ENCODE measurements around the gene WDR7.

Gene WDR7

GRCh38 chr18:57051021-57051656 lies 400.0 kb downstream of the WDR7 start:
- DNase-seq = no peak

GRCh38 chr18:57051657-57052044 lies 400.5 kb downstream of the WDR7 start:
- no peak for DNase-seq

GRCh38 chr18:57052173-57052572 lies 401.0 kb downstream of the WDR7 start:
- DNase-seq = no peak

- DNase-seq = no peak
Observed at GRCh38 chr18:57052759-57053158, 401.6 kb downstream of the WDR7 start.

- DNase-seq = no peak
Observed at GRCh38 chr18:57054891-57055290, 403.7 kb downstream of the WDR7 start.

GRCh38 chr18:57057890-57058289 lies 406.7 kb downstream of the WDR7 start:
- no peak for DNase-seq

GRCh38 chr18:57058734-57059133 lies 407.6 kb downstream of the WDR7 start:
- no peak for DNase-seq

- DNase-seq = no peak
Observed at GRCh38 chr18:57059366-57059765, 408.2 kb downstream of the WDR7 start.

GRCh38 chr18:57060814-57061213 lies 409.7 kb downstream of the WDR7 start:
- DNase-seq = no peak

GRCh38 chr18:57062178-57062577 lies 411.0 kb downstream of the WDR7 start:
- DNase-seq = no peak

GRCh38 chr18:57062844-57063243 lies 411.7 kb downstream of the WDR7 start:
- DNase-seq = peak in 2 of 14 donors; percentile 18 to 79

GRCh38 chr18:57063601-57064103 lies 412.5 kb downstream of the WDR7 start:
- peak in 1 of 14 donors; percentile 12 for DNase-seq

- no peak for DNase-seq
Observed at GRCh38 chr18:57073501-57074187, 422.5 kb downstream of the WDR7 start.

GRCh38 chr18:57075716-57076400 lies 424.7 kb downstream of the WDR7 start:
- DNase-seq = no peak

GRCh38 chr18:57077005-57077765 lies 426.0 kb downstream of the WDR7 start:
- no peak for DNase-seq

GRCh38 chr18:57077786-57078552 lies 426.8 kb downstream of the WDR7 start:
- DNase-seq = no peak

GRCh38 chr18:57078614-57079013 lies 427.5 kb downstream of the WDR7 start:
- DNase-seq = no peak

GRCh38 chr18:57080479-57080878 lies 429.3 kb downstream of the WDR7 start:
- DNase-seq = no peak

- DNase-seq = no peak
Observed at GRCh38 chr18:57081899-57082298, 430.7 kb downstream of the WDR7 start.

GRCh38 chr18:57083485-57083884 lies 432.3 kb downstream of the WDR7 start:
- no peak for DNase-seq

GRCh38 chr18:57084331-57085271 lies 433.4 kb downstream of the WDR7 start:
- DNase-seq = no peak
